Psoas muscle (tissue), 8 donors: ENCODE results near the gene ABCC12. TPM values are rescaled to one million over a fixed set of nuclear protein-coding genes. Genes with fewer than 3 reads are reported as not detected.
A peak's percentile ranks its signal among the peaks of the same experiment; 100 is the strongest.

ENCODE experiments used
- ATAC-seq, 4 donors: fragments of 200-7000 bp; cut with Tn5 transposase; one replicate each; pipeline ENCODE4 v1.9.1; 2020; ENCODE audit warnings: moderate library complexity in 3 of 4, mild to moderate bottlenecking in 2 of 4
- DNase-seq, 2 donors: peaks; one replicate each; pipeline ENCODE4 v3.0.0-alpha.2; 2020
- H3K27ac ChIP-seq: fragments of 200-600 bp; one replicate; pipeline ENCODE4 v1.8.0; 2022
- H3K27me3 ChIP-seq, 3 donors: fragments of 200-600 bp in 1 of 3; one replicate each; pipeline versions ENCODE4 v1.6.1 to v1.8.0; 2013 to 2022; ENCODE audit warnings: low read length in 2 of 3, mild to moderate bottlenecking in 2 of 3, moderate library complexity in 1 of 3; ENCODE audit not compliant: insufficient read depth in 3 of 3
- H3K36me3 ChIP-seq, 2 donors: fragments of 200-600 bp in 1 of 2; one replicate each; pipeline versions ENCODE4 v1.6.1 to v1.8.0; 2013 to 2022; ENCODE audit warnings: low read depth in 1 of 2, mild to moderate bottlenecking in 1 of 2, moderate library complexity in 1 of 2; ENCODE audit not compliant: insufficient read depth in 1 of 2
- H3K4me1 ChIP-seq: fragments of 200-600 bp; one replicate; pipeline ENCODE4 v1.8.0; 2022
- H3K4me3 ChIP-seq: fragments of 200-600 bp; one replicate; pipeline ENCODE4 v1.8.0; 2022; ENCODE audit warnings: mild to moderate bottlenecking
- H3K9me3 ChIP-seq: fragments of 200-600 bp; one replicate; pipeline ENCODE4 v1.8.0; 2022
- WGBS, 3 donors: extraction: QIAGEN DNeasy Blood & Tissue Kit; methylation state at CpG; one replicate each; pipeline versions ENCODE4 v1.1.6 to v1.1.7; 2013; 5-methylcytosine and 5-hydroxymethylcytosine counted together
- intact Hi-C, 2 donors: fragments of 100-400 bp; cut with DNase I; formaldehyde crosslinking; loops; one replicate each; pipeline versions ENCODE4 v1.11.0 to v1.14.2; 2022
- polyA plus RNA-seq, 3 donors: library from polyadenylated mRNA; stranded (reverse); fragments of 200-250 nt; gene quantifications; one replicate each; pipeline ENCODE4 v1.2.3, GENCODE V29; 2013
- total RNA-seq, 4 donors: library from RNA; stranded (reverse); fragmentation: NEBNext Ultra II Directional in 2 of 4; extraction: Animal tissue kit (Norgen Biotek cat#: 25700) in 2 of 4; gene quantifications; one replicate each; pipeline versions ENCODE4 v1.2.1 to v1.2.4, GENCODE V29; 2021 to 2023
- TF ChIP-seq, protein P1 (sequence below): fragments of 200-600 bp; IDR thresholded peaks from one replicate; pipeline ENCODE4 v1.8.0; 2022; ENCODE audit warnings: antibody characterized with exemption
- donor health status: healthy with polysubstance abuse.
- donor health status: DM: no; HTN: no; CAD: no; lungs with moderate emphysema.
- donor health status: Bipolar disorder and iron deficiency.
- donor health status: healthy.
- donor health status: DM: yes; HTN: yes; CAD: no.
- donor health status: DM: no; HTN: no; CAD: no.
- donor health status: DM: no; HTN: no; CAD: no.
- donor health status: DM: yes; HTN: yes; CAD: no.

ABCC12 gene
- total and polyA plus RNA-seq, 7 donors = 0.07 to 0.94 (median 0.34) TPM

DNA sequence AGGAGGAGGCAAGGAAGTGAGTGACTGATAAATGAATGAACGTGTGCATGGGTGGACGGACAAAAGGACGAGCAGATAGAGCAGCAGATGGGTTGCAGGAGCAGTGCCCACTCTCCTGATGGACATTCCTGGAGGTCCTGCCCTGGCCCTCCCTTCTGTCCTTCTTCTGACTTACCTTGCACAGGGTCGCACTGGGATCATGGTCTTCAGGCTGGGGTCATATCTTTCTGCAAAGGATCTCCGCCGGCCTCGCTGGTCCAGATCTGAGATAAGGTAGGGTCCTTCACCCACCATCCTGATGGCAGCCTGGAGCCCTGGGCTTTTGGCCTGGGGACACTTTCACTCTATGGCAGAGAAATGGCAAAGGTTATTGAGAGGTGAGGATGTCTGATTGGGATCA, 9.7 kb downstream of the ABCC12 start:
- H3K4me3 ChIP-seq = no peak overlapping the region
- WGBS, 3 donors = 88 to 96% (median 90%) methylated on average over 7 of the region's 7 CpGs
- no peak for DNase-seq

DNA sequence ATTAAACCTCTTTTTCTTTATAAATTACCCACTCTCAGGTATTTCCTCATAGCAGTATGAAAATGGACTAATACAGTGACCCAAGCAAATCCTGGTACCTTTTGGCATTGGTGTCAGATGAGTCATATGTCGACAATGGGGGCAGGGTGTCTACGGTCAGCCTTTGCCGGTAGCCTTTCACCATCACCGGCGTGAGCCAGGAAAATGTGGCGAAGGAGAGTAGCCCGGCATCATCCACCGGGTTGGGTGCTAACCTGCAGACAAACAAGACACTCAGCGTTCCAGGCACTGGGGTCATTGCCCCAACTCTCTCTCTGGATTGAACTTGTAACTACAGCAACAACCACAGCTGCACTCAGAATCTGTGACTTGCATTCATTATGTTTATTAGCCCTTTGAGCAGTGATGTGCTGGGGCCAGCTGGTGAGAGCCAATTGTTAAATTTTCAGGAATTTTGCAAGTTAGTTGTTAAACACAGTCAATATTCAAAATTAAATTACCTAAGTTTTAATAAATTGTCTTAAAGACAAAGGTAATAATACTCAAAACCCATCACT, 11.9 kb downstream of the ABCC12 start:
- intact Hi-C loops = no loop called here
- Histone ChIP-seq H3K36me3 (no peaks in the 10 kb centered on the region), H3K27ac (no peak overlapping the region), H3K4me1 (no peaks in the 10 kb centered on the region), H3K27me3 (no peaks in the 10 kb centered on the region), H3K4me3 (no peak overlapping the region), H3K9me3 (peaks cover 5% of the 10 kb centered on the region)
- ATAC-seq = peak in 2 of 4 donors; percentile 76 to 91
- no peak for DNase-seq
- TF ChIP-seq, protein P1, sequence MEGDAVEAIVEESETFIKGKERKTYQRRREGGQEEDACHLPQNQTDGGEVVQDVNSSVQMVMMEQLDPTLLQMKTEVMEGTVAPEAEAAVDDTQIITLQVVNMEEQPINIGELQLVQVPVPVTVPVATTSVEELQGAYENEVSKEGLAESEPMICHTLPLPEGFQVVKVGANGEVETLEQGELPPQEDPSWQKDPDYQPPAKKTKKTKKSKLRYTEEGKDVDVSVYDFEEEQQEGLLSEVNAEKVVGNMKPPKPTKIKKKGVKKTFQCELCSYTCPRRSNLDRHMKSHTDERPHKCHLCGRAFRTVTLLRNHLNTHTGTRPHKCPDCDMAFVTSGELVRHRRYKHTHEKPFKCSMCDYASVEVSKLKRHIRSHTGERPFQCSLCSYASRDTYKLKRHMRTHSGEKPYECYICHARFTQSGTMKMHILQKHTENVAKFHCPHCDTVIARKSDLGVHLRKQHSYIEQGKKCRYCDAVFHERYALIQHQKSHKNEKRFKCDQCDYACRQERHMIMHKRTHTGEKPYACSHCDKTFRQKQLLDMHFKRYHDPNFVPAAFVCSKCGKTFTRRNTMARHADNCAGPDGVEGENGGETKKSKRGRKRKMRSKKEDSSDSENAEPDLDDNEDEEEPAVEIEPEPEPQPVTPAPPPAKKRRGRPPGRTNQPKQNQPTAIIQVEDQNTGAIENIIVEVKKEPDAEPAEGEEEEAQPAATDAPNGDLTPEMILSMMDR = no peak
- WGBS, 3 donors = 70 to 88% (median 88%) methylated on average over 9 of the region's 9 CpGs

More for the DNA sequence above, 9.7 kb downstream of the ABCC12 start:
- Histone ChIP-seq H3K4me1 (no peaks in the 10 kb centered on the region), H3K27me3 (no peaks in the 10 kb centered on the region), H3K27ac (no peak overlapping the region), H3K9me3 (peaks cover 10% of the 10 kb centered on the region), H3K36me3 (no peaks in the 10 kb centered on the region)
- ATAC-seq = no peak
- intact Hi-C loops = no loop called here
- TF ChIP-seq, protein P1 = no peak

DNA sequence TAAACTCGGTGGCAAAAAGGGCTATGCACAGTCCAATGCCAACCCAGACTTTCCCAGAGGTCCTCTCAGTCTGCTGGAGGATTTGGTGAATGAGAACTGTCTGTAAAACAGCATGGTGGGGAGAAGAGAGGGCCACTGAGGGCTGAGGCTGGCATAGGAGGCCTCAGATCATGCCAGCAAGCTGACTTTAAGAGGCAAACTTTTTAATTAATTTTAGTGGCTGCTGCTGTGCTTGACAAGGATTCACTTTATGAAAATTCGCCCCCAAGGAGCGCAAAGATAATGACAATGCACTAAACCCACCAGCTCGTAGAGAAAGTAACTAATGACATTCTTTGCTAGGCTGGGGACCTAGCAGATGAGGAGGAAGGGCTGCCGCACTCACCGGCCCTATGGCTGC, 15.0 kb downstream of the ABCC12 start:
- TF ChIP-seq, protein P1 = no peak
- 90 to 93% (median 93%) methylated on average over 6 of the region's 6 CpGs for WGBS, 3 donors
- Histone ChIP-seq H3K27ac (no peak overlapping the region), H3K4me1 (peaks cover 21% of the 10 kb centered on the region), H3K36me3 (no peaks in the 10 kb centered on the region), H3K9me3 (no peaks in the 10 kb centered on the region), H3K4me3 (no peak overlapping the region), H3K27me3 (no peaks in the 10 kb centered on the region)
- DNase-seq = no peak
- no peak for ATAC-seq
- intact Hi-C loops = no loop called here

DNA sequence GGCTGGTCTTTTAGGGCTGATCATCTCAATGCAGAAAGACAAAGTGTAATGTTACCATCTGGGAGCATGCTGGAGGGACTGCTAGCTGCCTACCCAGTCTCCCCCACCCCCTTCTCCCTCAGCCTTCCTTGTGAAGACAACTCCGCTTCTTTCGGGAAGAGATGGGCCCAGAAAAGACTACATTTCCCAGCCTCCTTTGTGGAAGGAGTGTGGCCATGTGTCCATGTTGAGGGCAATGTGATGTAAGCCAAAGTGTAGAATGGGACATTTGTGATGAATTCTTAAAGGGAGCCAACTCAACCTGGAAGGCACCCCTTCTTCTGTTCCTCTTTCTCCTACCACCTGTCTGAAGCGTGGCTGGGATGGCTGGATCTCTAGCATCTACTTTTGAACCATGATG, 16.3 kb downstream of the ABCC12 start:
- TF ChIP-seq, protein P1 = no peak
- H3K36me3 ChIP-seq = no peaks in the 10 kb centered on the region
- H3K27me3 ChIP-seq = no peaks in the 10 kb centered on the region
- no peak overlapping the region for H3K4me3 ChIP-seq
- intact Hi-C loops = no loop called here
- no peak for ATAC-seq
- no peak for DNase-seq
- no peak overlapping the region for H3K27ac ChIP-seq
- H3K4me1 ChIP-seq = peaks cover 21% of the 10 kb centered on the region
- WGBS, 3 donors = 83 to 95% (median 87%) methylated on average over 3 of the region's 3 CpGs
- no peaks in the 10 kb centered on the region for H3K9me3 ChIP-seq

DNA sequence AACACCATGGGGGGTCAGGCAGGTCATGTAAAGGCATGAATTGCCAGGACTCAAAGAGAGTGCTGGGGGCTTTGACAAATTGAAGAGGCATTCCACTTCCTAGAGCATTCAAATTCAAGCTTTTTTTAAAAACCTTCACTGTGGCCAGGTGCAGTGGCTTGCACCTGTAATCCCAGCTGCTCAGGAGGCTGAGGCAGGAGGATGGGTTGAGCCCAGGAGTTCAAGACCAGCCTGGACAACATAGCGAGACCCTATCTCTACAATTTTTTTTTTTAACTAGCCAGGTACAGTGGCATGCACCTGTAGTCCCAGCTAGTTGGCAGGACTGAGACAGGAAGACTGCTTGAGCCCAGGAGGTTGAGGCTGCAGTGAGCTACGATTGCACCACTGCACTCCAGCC, 17.2 kb downstream of the ABCC12 start:
- 84 to 94% (median 87%) methylated on average over 2 of the region's 2 CpGs for WGBS, 3 donors
- ATAC-seq (no peak), DNase-seq (no peak)
- Histone ChIP-seq H3K4me1 (peaks cover 21% of the 10 kb centered on the region), H3K36me3 (no peaks in the 10 kb centered on the region), H3K9me3 (no peaks in the 10 kb centered on the region), H3K27me3 (no peaks in the 10 kb centered on the region), H3K27ac (no peak overlapping the region), H3K4me3 (no peak overlapping the region)
- intact Hi-C loops = no loop called here
- TF ChIP-seq, protein P1 = no peak
